BLaER1 treated with 17β-estradiol and CSF1 and Interleukin-3, amounts not matched to agents 10 nM and 100 nM (cell line): Measurements from ENCODE around the gene ROGDI.

Experiments used
- H3K27ac ChIP-seq, 11 experiments: shearing (Covaris generic); formaldehyde crosslinking; 2 replicates each; pipeline ENCODE4 v1.8.1; 2022
- H3K27me3 ChIP-seq, 11 experiments: shearing (Covaris generic); formaldehyde crosslinking; 2 replicates each; pipeline ENCODE4 v1.8.1; 2022
- H3K36me3 ChIP-seq, 11 experiments: shearing (Covaris generic); formaldehyde crosslinking; 2 replicates each; pipeline ENCODE4 v1.8.1; 2022
- H3K4me1 ChIP-seq, 10 experiments: shearing (Covaris generic); formaldehyde crosslinking; 2 replicates each; pipeline ENCODE4 v1.8.1; 2022
- H3K4me2 ChIP-seq, 11 experiments: shearing (Covaris generic); formaldehyde crosslinking; 2 replicates each; pipeline ENCODE4 v1.8.1; 2022
- H3K4me3 ChIP-seq, 10 experiments: shearing (Covaris generic); formaldehyde crosslinking; 2 replicates each; pipeline ENCODE4 v1.8.1; 2022
- H3K9ac ChIP-seq, 11 experiments: shearing (Covaris generic); formaldehyde crosslinking; 2 replicates each; pipeline ENCODE4 v1.8.1; 2022
- H3K9me3 ChIP-seq, 11 experiments: shearing (Covaris generic); formaldehyde crosslinking; replicated peaks in 1 of 11; 2 replicates each; pipeline ENCODE4 v1.8.1; 2022
- H4K20me1 ChIP-seq, 11 experiments: shearing (Covaris generic); formaldehyde crosslinking; 2 replicates each; pipeline ENCODE4 v1.8.1; 2022
- Cebpa-rat ChIP-seq, 11 experiments: shearing (Covaris generic); IDR thresholded peaks; 2 replicates each; pipeline ENCODE4 v1.8.1; 2022

ROGDI gene

DNA sequence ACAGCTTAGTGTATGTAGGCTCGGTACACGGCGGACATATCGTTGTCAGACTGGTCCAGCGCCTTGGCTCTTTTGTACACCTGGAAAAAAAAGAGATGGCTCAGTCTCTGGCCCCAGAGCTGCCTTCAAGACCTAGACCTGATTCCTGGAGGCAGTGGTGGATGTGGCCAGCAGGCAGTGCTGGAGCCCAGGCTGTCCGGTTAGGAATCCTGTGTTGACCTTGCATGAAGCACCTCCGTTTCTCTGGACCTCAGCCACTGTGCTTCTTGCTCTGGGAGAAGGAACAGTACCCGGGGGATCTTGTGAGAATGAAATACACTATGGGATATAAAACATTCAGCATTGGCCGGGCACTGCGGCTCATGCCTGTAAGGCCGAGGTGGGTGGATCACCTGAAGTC is 2.8 kb upstream of the ROGDI start:
- peaks cover 17 to 37% (median 31%) of the 10 kb centered on the region in 10 experiments for H3K4me1 ChIP-seq
- no peak overlapping the region for H3K9ac ChIP-seq
- no peak for TF ChIP-seq Cebpa-rat (IDR thresholded peaks at IDR 0.05)

GRCh38 chr16:4803898-4804762 is 1.7 kb upstream of the ROGDI start:
- peak overlapping the region in 4 of 11 experiments; percentile 9 to 82 (median 28); a peak in 2 of 22 replicates for H3K9ac ChIP-seq
- H3K4me3 ChIP-seq: 0 out of 20 replicates have a peak overlapping the region, but pooled peaks of 1 of the 10 experiments have one; percentile 97
- no peaks in the 10 kb centered on the region for H3K27me3 ChIP-seq
- H3K27ac ChIP-seq: peak overlapping the region in 1 of 11 experiments; percentile 17; a peak in 1 of 22 replicates
- H3K4me1 ChIP-seq: peaks cover 26 to 48% (median 42%) of the 10 kb centered on the region in 10 experiments
- no peaks in the 10 kb centered on the region for H3K9me3 ChIP-seq
- H4K20me1 ChIP-seq: peaks cover 0 to 20% (median 5%) of the 10 kb centered on the region in 11 experiments; a peak in 7 of 22 replicates
- peaks cover 49 to 61% (median 59%) of the 10 kb centered on the region in 11 experiments for H3K36me3 ChIP-seq
- TF ChIP-seq Cebpa-rat (IDR thresholded peaks at IDR 0.05): no peak
- peak overlapping the region in 10 of 11 experiments; percentile 85 to 100 (median 97); a peak in 15 of 22 replicates for H3K4me2 ChIP-seq

More for the DNA sequence above, 2.8 kb upstream of the ROGDI start:
- H4K20me1 ChIP-seq: peaks cover 0 to 20% (median 5%) of the 10 kb centered on the region in 11 experiments; a peak in 7 of 22 replicates
- H3K27me3 ChIP-seq: no peaks in the 10 kb centered on the region
- H3K4me2 ChIP-seq: no peak overlapping the region
- peaks cover 60 to 66% (median 63%) of the 10 kb centered on the region in 11 experiments for H3K36me3 ChIP-seq
- no peak overlapping the region for H3K27ac ChIP-seq
- H3K9me3 ChIP-seq: no peaks in the 10 kb centered on the region
- H3K4me3 ChIP-seq: no peak overlapping the region

DNA sequence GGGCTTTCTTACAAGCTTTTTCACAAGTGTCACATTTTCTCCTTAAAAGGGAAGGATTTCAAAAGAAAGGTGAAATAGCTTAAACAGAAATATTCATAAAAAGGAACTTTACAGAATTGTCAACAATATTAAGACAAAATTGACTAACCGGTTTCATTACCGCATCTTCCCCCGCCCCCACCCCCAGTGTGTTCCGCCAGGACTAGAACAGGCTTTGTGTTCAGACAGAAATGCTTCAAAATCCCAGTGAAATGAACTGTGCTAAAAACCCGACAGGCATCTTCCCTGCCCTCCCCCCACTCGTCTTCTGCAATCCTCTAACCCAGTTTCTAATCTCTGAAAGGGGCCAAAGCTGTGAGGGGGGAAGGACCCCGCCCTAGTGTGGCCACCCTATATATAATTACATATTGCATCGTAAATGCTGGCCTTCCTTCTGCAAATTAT is 990 bp upstream of the ROGDI start:
- no peaks in the 10 kb centered on the region for H3K9me3 ChIP-seq
- H3K9ac ChIP-seq: peak overlapping the region in 9 of 11 experiments; percentile 72 to 84 (median 78); a peak in 11 of 22 replicates
- no peaks in the 10 kb centered on the region for H3K27me3 ChIP-seq
- peak overlapping the region; percentile 69 to 97 (median 85); a peak in 19 of 20 replicates for H3K4me3 ChIP-seq
- H3K4me2 ChIP-seq: peak overlapping the region; percentile 85 to 100 (median 97)
- TF ChIP-seq Cebpa-rat (IDR thresholded peaks at IDR 0.05): no peak
- H3K36me3 ChIP-seq: peaks cover 43 to 61% (median 56%) of the 10 kb centered on the region in 11 experiments
- peak overlapping the region in 5 of 11 experiments; percentile 72 to 84 (median 81); a peak in 6 of 22 replicates for H3K27ac ChIP-seq
- H3K4me1 ChIP-seq: peaks cover 31 to 54% (median 46%) of the 10 kb centered on the region in 10 experiments
- H4K20me1 ChIP-seq: peaks cover 0 to 20% (median 5%) of the 10 kb centered on the region in 11 experiments; a peak in 7 of 22 replicates

GRCh38 chr16:4802659-4803287 is 340 bp upstream of the ROGDI start:
- peak overlapping the region; percentile 72 to 86 (median 79) for H3K9ac ChIP-seq
- peak overlapping the region in 10 of 11 experiments; percentile 52 to 89 (median 81); a peak in 20 of 22 replicates for H3K27ac ChIP-seq
- no peaks in the 10 kb centered on the region for H3K9me3 ChIP-seq
- peaks cover 0 to 20% (median 5%) of the 10 kb centered on the region in 11 experiments; a peak in 7 of 22 replicates for H4K20me1 ChIP-seq
- peak overlapping the region; percentile 69 to 97 (median 85) for H3K4me3 ChIP-seq
- TF ChIP-seq Cebpa-rat (IDR thresholded peaks at IDR 0.05): no peak
- H3K27me3 ChIP-seq: no peaks in the 10 kb centered on the region
- H3K36me3 ChIP-seq: peaks cover 42 to 61% (median 56%) of the 10 kb centered on the region in 11 experiments
- H3K4me2 ChIP-seq: peak overlapping the region; percentile 95 to 100 (median 97)
- peaks cover 31 to 54% (median 46%) of the 10 kb centered on the region in 10 experiments for H3K4me1 ChIP-seq

DNA sequence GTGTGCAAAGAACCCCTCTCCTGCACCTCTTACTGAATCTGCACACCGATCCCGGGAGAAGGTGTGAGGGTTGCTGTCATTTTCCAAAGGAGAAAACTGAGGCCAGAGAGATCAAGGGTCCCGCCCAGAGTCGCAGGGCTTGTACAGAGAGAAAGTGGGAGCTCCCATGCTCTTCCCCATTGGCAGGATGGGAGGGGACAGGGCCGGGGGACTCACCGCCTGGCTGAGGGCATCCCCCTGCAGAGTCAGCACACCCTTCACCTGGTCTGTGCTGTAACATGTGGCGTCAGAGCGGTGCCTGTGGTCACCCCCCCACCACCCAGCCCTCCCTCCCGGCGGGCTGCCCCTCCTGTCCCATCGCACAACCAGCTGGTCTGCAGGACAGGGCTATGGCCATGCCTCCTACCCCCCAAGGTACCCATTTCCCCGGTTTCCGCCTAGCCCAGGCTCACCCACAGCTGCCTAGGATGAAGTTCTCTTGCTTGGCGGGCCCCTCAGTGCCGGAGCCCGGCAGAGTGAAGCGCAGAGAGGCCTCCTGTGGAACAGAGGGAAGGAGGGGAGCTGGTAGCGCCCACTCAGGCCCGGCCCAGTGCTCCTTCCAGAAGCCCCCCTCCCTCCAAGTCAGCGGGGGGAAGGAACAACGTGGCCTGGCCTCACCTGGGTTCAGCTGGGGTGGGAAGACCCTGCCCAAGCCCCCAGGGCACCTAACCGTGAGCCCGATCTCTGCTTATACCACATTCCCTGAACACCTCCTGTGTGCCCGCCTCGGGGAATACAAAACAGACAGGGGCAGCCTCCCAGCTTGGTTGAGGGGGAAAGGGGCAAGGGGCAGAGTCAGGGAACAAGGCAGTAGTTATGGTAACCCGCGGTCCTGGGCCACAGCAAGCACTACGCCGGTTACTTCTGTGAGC is 1.1 kb downstream of the ROGDI start:
- Histone ChIP-seq H4K20me1 (peaks cover 0 to 18% (median 5%) of the 10 kb centered on the region in 11 experiments; a peak in 7 of 22 replicates), H3K9me3 (no peaks in the 10 kb centered on the region), H3K4me1 (peaks cover 31 to 56% (median 47%) of the 10 kb centered on the region in 10 experiments), H3K27ac (peak overlapping the region in 10 of 11 experiments; percentile 23 to 89 (median 81); a peak in 19 of 22 replicates), H3K36me3 (peaks cover 32 to 60% (median 53%) of the 10 kb centered on the region in 11 experiments), H3K27me3 (no peaks in the 10 kb centered on the region), H3K4me3 (peak overlapping the region; percentile 69 to 97 (median 85)), H3K9ac (peak overlapping the region; percentile 72 to 86 (median 79)), H3K4me2 (peak overlapping the region; percentile 95 to 100 (median 97))
- no peak for TF ChIP-seq Cebpa-rat (IDR thresholded peaks at IDR 0.05)

DNA sequence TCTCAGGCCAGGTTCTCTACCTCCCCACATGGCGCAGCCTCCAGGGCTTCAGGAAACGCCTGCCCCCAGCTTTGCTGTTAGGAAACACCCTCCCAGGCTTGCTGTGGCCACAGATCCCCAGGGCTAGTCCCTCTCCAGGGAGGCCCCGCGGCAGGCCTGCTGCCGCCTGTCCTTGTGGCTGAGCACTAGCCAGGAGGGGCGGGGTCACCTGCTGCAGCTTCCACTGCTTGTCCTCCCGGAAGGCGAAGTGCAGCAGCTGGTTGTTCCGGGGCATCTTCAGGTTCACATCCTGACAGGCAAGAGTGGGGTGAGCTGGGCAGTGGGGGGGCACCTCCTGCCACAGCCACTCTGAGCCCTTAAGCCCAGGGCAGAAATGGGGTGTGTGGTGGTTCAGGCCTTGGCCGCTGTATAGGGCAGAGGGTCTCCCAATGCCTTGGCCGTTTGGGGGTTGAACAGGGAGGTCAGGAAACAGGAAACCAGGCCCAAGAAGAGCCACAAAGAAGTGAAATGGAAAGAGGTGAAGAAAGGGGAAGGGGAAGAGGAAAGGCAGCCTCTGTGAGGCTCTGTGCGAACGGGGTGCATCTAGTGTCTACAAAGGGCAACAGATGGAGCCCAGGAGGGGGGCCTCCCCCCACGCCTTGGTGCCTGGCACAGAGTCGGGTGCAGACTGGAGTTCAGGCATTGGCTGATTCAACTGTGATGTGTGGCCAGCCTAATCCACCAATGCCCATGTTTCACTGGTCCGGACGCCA is 2.0 kb downstream of the ROGDI start:
- Histone ChIP-seq H3K4me3 (peak overlapping the region; percentile 69 to 97 (median 85)), H4K20me1 (peaks cover 0 to 21% (median 5%) of the 10 kb centered on the region in 11 experiments; a peak in 7 of 22 replicates), H3K4me1 (peaks cover 31 to 64% (median 50%) of the 10 kb centered on the region in 10 experiments), H3K36me3 (peaks cover 24 to 60% (median 45%) of the 10 kb centered on the region in 11 experiments), H3K4me2 (peak overlapping the region; percentile 95 to 100 (median 97)), H3K27me3 (no peaks in the 10 kb centered on the region), H3K9me3 (no peaks in the 10 kb centered on the region), H3K9ac (peak overlapping the region; percentile 72 to 86 (median 79); a peak in 20 of 22 replicates), H3K27ac (peak overlapping the region in 10 of 11 experiments; percentile 36 to 89 (median 81); a peak in 21 of 22 replicates)
- peak in 5 of 11 experiments; percentile 31 to 84 (median 75); a peak in 9 of 22 replicates for TF ChIP-seq Cebpa-rat (IDR thresholded peaks at IDR 0.05)
